GM12892 (cell line): ENCODE measurements around the gene KLHL20.
"Not testable (repeated sequence)": the region's sequence is repeated elsewhere in the genome, so short reads cannot be mapped to it uniquely, and the experiment has no call there.

Source experiments
- DNase-seq: peaks from one replicate; pipeline ENCODE4 v3.0.0; 2011; ENCODE audit not compliant: insufficient read length
- FAIRE-seq: peaks from 2 replicates; lab custom pipeline; 2011; peaks lifted over from hg19 to GRCh38; lab: Jason Lieb, UNC
- POLR2A ChIP-seq: IDR thresholded peaks from 2 replicates; pipeline ENCODE4 v1.6.1; 2011; ENCODE audit warnings: low read depth, low read length, control low read depth
- POLR2AphosphoS5 ChIP-seq: IDR thresholded peaks from 2 replicates; pipeline ENCODE4 v1.6.1; 2011; ENCODE audit warnings: low read depth, low read length, control low read depth
- TAF1 ChIP-seq: IDR thresholded peaks from 2 replicates; pipeline ENCODE4 v1.6.1; 2011; ENCODE audit warnings: low read depth, mild to moderate bottlenecking, control low read depth, low read length, borderline replicate concordance

The KLHL20 gene

GRCh38 chr1:173758980-173759379 lies 44.2 kb downstream of the KLHL20 start:
- no peak for TF ChIP-seq TAF1
- FAIRE-seq, result no peak
- no peak for DNase-seq

- not testable (repeated sequence) for FAIRE-seq, DNase-seq
Measured at GRCh38 chr1:173764331-173764730, 49.5 kb downstream of the KLHL20 start.

GRCh38 chr1:173768206-173768605 lies 53.4 kb downstream of the KLHL20 start:
- no peak for TF ChIP-seq POLR2AphosphoS5
- FAIRE-seq, result no peak
- DNase-seq, result no peak

GRCh38 chr1:173768827-173769226 lies 54.0 kb downstream of the KLHL20 start:
- TF ChIP-seq POLR2AphosphoS5 (no peak), TAF1 (no peak), POLR2A (no peak)
- DNase-seq (no peak), FAIRE-seq (no peak)

- FAIRE-seq, result not testable (repeated sequence)
Measured at GRCh38 chr1:173770330-173770729, 55.5 kb downstream of the KLHL20 start.

GRCh38 chr1:173771560-173771959 lies 56.8 kb downstream of the KLHL20 start:
- no peak for TF ChIP-seq TAF1
- DNase-seq, result no peak
- FAIRE-seq, result no peak

More at GRCh38 chr1:173770330-173770729, 55.5 kb downstream of the KLHL20 start:
- DNase-seq, result not testable (repeated sequence)

- FAIRE-seq (peak; percentile 46), DNase-seq (no peak)
- no peak for TF ChIP-seq TAF1
- no peak for TF ChIP-seq POLR2AphosphoS5
- TF ChIP-seq POLR2A, result no peak
Measured at GRCh38 chr1:173775578-173776226, 60.9 kb downstream of the KLHL20 start.

- no peak for TF ChIP-seq TAF1
- TF ChIP-seq POLR2A, result no peak
- no peak for TF ChIP-seq POLR2AphosphoS5
- FAIRE-seq, result no peak
Measured at GRCh38 chr1:173779936-173780335, 65.2 kb downstream of the KLHL20 start.

GRCh38 chr1:173784997-173785396 lies 70.2 kb downstream of the KLHL20 start:
- TF ChIP-seq TAF1 (no peak), POLR2A (no peak), POLR2AphosphoS5 (no peak)
- FAIRE-seq (no peak), DNase-seq (no peak)

More at GRCh38 chr1:173779936-173780335, 65.2 kb downstream of the KLHL20 start:
- DNase-seq, result no peak

GRCh38 chr1:173789841-173790240 lies 75.1 kb downstream of the KLHL20 start:
- TF ChIP-seq POLR2A, result no peak
- TF ChIP-seq TAF1, result no peak
- no peak for TF ChIP-seq POLR2AphosphoS5
- no peak for DNase-seq
- no peak for FAIRE-seq

- DNase-seq (no peak), FAIRE-seq (no peak)
- TF ChIP-seq POLR2AphosphoS5 (no peak), POLR2A (no peak), TAF1 (no peak)
Measured at GRCh38 chr1:173798078-173798477, 83.3 kb downstream of the KLHL20 start.

- not testable (repeated sequence) for DNase-seq, FAIRE-seq
Measured at GRCh38 chr1:173799995-173800394, 85.2 kb downstream of the KLHL20 start.

- DNase-seq (no peak), FAIRE-seq (peak; percentile 14)
- TF ChIP-seq POLR2A, result no peak
- TF ChIP-seq TAF1, result no peak
- TF ChIP-seq POLR2AphosphoS5, result no peak
Measured at GRCh38 chr1:173802961-173803360, 88.2 kb downstream of the KLHL20 start.

GRCh38 chr1:173813654-173814053 lies 98.9 kb downstream of the KLHL20 start:
- DNase-seq, FAIRE-seq: not testable (repeated sequence)
